ENCODE measurements around the gene LMX1B. TPM values are rescaled to one million over a fixed set of nuclear protein-coding genes. Genes with fewer than 3 reads are reported as not detected.

LMX1B gene
- total RNA-seq, 1 experiment from 2014 or later: 0.55 TPM

DNA sequence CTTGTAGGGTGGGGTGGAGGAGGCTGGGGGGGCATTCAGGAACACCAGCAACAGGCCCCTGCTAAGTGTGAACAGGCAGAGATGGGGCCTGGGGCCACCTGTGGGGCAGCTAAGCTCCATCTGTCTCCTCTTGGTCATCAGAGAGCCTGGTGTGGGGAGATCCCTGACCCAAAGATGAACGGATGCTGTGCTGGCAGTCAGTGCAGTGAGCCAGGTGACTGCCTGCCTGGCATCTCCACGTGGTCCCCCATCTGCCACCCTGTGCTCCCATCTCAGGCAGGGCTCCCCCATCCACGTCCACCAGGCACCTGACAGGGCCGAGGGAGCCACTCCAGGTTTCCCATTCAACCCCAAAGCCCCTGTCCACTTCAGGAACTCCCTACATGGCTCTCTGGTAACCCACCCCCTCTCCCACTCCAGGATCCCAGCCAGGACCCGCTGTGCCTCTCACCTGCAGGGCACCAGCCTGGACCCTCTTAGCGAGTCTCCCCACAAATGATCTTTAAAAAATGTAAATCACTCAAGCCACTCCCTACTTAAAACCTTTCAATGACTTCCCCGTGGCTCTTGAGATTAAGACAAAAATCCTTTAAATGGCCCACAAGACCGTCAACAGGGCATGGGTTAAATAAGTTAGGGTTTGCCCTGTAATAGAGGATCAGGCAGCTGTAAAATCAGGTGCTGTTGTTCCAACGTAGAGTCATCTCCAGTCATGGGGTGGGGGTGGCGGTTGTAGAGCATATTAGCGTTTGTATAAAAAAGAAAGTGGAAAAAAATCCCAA, 60.8 kb downstream of the LMX1B start:
- DNase-seq (ENCODE audit: low read depth): no peak

DNA sequence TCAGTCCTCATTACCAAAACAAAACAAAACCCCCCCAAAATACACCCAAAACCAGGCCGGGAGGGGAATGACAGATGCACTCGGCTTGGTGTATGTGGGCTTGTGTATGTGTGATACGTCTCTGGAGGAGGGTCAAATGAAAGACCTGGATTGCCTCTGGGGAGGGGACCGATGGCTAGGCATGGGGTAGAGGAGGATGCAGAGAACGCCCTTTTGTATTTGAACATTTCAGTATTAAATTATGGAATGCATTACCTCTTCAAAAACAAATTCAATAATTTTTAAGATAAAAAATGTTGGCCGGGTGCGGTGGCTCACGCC, 61.4 kb downstream of the LMX1B start:
- no peak for DNase-seq (ENCODE audit: low read depth)

DNA sequence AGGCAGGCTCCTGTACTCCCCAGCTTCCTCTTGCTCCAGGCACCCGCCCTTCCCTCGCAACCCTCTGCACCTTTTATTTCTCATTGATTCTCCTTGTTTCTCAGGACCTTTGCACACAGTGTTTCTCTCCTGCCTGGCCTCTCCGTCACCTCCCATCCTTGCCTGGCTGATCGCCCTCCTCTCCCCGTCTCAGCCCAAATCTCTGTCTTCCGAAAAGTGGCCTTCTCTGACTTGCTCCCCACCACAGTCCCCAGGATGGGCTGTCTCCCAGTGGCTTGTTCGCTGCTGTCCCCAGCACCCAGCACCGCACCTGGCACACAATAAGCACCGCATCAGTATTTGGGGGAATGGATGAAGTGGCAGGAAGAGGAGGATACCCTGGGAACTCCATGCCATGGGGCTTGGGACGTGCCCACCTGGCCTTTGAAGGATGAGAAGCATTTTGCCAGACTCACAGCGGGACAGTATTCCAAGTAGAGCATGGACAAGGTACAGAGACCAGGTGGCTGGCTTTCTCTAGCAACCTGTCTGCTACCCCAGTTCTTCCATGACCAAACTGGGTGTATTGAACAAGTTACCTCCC, 62.5 kb downstream of the LMX1B start:
- DNase-seq (ENCODE audit: low read depth): no peak

DNA sequence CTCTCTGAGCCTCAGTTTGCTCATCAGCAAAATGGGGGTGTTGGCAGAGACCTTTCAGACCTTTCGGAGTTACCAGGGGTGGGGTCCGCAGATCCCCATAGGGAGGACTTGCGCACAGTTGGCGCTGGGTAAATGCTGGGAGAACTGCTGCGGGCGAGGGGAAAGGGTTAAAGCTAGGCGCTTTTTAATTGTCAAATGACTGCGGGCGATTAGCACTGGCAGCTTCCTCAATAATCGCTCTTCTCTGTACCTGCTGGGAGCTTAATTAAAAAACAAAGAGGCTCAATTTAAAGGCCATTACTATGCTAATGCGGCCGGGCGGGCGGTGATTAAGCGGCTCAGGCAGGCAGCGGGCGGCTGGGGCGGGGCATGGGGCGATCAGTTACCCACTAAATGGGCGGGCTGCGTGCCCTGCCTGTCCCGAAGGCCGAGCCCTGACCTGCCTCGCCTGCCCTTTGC, 63.0 kb downstream of the LMX1B start:
- no peak for DNase-seq (ENCODE audit: low read depth)

DNA sequence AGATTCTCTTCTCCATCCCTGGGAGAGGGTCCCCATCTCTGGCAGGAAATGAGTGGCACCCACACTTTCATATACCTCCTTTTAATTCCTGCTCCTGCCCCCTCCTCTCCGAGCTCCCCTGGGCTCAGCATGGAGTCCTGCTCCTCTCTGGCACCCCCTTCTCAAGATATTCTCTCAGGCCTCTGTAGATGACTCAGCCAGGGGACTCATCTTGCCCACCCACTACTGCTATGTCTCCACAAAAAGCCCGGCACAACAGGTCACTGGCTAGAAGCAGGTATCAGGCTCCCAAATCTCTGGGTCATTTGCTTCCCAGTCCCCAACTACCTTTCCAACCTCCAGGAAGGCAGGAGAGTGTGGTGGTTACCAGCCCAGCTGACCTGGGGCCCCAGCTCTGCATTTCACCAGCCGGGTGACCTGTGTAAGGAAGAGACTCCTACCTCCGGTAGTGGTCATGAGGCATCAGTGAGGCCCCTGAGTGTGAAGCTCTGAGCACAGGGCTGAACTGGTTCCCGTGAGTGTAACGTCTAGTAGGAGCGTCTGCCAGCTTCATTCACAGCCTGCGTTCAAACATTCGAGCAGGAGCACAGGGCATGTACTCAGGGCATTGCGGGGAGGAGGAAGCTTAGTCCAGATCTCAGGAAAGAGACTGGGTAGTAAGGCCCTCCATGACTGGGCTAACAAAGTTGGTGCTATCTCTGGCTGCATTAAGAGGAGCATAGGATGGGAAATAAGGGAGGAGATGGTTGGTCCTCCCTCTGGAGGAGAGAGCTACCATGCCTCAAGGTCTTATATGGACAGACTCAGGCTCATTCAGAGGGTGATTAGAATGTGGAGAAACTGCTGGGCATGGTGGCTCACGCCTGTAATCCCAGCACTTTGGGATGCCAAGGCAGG, 63.7 kb downstream of the LMX1B start:
- no peak for DNase-seq (ENCODE audit: low read depth)

DNA sequence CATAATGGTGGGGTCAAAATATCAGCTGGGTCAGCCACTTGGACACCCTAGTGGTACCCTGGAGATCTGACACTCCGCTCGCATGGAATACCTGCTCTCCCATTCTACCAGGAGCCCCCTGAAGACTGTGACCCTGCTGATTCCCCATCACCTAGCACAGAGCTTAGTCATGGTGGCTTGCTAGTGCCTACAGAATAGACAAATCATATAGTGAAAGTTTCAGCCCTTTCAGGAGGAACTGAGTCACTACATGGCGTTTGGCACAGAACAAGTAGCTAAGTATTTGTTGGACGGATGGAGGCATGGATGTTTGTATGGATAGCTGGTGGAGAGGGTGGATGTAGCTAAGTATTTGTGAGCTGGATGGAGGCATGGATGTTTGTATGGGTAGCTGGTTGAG, 65.3 kb downstream of the LMX1B start:
- DNase-seq (ENCODE audit: low read depth): no peak

DNA sequence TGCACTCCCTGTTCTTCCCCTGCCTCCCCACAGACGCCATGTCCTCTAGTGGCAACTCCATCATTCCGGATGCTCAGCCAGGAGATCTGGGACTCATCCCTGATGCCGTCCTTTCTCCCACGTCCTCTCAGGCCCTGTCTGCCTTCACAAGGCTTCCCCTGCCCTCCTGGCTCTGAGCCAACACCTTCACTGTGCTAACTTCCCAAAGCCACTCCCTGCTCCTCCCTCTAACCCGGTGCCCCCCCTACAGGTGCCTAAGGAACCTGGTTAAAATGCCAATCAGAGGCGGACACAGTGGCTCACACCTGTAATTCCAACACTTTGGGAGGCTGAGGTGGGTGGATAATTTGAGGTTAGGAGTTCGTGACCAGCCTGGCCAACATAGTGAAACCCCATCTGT, 67.6 kb downstream of the LMX1B start:
- no peak for DNase-seq (ENCODE audit: low read depth)

DNA sequence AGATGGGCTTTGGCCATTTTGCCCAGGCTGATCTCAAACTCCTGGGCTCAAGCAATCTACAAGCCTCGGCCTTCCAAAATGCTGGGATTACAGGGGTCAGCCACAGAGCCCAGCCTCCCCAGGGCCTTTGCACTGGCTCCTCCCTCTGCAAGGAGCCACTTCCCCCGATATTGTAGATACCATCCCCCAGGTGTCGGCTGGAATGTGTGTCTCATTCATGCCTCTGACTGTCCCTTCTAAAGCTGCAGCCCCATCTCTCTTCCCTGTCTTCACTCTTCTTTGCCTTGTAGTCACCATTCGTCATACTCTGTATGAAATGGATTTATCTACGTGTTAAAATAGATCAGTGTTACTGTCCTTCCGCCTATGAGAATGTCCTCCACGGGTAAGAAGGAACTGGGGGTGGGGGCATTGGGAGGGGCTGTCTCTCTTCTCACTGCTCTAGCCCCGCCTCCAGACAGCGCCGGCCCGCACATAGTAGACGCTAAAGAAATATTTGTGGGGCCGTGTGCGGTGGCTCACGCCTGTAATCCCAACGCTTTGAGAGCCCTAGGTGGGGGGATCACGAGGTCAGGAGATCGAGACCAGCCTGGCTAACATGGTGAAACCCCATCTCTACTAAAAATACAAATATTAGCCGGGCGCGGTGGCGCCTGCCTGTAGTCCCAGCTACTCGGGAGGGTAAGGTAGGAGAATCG, 68.5 kb downstream of the LMX1B start:
- no peak for DNase-seq (ENCODE audit: low read depth)

DNA sequence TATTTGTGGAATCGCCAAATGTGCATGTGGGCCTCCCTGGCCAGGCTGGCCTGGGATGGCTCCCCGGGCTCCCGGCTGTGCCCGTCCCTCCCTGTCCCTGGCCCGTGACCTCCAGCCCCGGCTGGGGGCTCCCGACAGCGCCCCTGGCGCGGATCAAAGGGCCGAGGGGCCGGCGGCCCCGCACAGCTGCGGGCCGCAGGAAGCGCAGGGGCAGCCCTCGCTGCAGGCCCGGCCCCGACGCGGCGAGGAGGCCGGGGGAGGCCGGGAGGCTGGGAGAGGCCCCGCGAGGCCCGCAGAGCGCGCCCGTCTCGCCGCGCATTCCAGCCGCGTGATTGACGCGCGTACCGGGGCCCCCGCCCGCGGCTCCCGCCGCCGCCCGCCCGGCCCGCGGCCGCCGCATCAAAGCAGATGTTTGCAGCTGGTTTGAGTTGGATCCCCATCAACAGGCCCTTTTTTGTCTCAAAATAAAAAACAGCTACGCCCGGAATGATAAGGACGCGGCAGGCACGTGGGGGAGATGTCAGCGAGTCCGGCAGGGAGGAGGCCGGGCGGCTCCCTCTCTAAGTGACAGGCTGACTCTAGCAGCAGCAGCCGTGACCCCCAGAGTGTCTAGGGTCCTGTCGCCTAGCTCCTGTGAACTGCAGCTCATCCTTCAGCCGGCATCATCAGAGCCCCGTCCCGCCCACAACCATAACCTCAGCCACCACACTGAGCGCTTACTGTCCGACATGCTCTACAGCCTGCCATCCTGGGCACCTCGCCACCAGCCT, 69.4 kb downstream of the LMX1B start:
- no peak for DNase-seq (ENCODE audit: low read depth)

DNA sequence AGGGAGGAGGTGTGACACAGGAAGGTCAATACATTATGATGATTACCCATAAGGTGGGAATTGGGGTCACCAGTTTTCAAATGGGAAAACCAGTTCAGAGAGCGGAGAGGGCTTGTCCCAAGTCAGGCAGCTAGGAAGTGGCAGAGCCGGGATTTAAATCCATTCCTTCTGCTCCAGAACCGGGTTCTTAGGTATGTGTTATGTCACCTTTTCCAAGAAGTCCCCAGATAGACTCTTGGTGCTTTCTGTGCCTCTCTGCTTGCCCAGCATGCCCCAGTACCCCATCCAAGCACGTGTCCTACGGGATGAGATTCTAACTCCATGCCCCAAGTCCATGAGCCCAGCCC, 69.9 kb downstream of the LMX1B start:
- no peak for DNase-seq (ENCODE audit: low read depth)

DNA sequence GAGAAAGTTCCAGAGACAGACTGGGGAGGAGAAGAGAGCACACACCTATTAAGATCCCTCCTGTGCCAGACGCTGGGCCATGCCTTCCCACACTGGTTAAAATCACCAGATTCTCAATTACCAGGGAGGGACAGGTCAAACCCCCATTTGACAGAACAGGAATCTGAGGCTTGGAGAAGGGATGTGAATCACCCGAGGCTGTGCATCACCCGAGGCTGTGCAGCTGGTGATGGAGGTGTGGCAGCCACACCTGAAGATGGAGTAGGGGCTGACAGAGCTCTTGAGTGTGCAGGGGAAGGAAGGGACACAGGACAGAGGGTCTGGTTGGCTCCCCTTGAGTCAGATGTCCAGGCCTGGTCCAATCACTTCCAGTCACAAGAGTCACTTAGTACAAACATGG, 70.6 kb downstream of the LMX1B start:
- DNase-seq (ENCODE audit: low read depth): no peak

DNA sequence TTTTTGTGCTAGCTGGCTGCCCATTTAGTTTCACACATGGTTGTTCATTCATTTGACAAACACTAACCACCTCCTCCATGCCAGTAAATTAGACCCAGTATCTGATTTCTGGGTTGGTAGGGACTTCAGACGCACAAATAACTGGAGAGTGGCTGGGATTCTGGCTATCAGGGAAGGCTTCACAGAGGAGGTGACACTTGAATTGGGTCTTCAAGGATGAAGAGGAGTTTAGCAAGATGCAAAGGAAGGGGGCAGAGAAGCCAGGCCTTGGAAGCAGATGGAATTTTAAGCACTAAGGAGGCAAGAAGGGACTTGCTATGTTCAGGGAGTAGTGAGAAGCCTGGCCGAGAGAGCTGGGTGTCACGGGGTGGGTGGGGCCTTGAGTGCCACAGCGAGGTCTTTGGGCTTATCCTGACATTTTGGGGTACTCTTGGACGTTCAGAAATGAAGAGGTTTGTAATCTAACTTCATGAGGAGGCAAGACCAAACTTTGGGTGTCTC, 71.3 kb downstream of the LMX1B start:
- no peak for DNase-seq (ENCODE audit: low read depth)

DNA sequence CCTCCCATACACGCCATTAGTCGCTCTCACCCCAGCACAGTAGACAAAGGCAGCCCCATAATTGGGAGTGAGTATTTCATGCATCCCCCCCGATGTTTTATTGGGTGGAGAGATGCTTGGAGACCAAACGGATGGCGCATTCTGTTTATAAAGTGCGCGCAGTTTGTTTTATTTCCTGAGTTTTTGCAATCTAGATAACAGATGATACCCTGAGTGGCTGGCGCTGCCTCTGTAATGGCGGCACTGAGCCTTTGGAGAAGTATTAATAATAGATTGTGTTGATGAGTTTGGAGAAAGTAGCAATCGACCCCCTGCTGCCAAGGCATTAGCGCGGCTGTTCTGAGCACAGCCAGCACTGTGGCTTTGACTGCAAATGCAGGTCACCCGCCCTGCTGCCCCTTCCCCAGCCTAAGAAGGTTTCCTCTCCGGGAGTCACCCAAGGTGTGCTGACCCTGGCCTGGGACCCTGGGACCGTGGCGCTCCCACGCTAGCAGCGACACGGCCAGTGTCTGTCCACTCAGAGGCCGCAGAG, 74.3 kb downstream of the LMX1B start:
- DNase-seq (ENCODE audit: low read depth): no peak

DNA sequence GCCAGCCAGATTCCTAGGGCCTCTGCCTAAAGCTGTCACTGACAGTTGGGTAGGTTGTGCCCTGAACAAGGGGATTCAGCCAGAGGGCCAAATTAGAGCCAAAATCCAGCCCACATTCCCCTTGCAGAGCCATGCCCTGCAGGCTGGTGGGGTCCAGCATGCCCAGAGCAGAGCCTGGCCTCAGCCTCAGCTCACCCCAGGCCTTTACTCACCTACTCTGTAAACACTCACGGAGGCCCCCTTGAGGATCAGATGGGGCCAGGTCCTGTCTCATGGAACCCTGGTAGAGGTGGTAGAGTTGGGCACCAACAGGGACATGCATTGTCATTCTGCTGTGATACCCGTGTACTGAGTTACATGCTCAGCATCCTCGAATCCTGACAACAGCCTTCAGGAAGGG, 74.9 kb downstream of the LMX1B start:
- no peak for DNase-seq (ENCODE audit: low read depth)

DNA sequence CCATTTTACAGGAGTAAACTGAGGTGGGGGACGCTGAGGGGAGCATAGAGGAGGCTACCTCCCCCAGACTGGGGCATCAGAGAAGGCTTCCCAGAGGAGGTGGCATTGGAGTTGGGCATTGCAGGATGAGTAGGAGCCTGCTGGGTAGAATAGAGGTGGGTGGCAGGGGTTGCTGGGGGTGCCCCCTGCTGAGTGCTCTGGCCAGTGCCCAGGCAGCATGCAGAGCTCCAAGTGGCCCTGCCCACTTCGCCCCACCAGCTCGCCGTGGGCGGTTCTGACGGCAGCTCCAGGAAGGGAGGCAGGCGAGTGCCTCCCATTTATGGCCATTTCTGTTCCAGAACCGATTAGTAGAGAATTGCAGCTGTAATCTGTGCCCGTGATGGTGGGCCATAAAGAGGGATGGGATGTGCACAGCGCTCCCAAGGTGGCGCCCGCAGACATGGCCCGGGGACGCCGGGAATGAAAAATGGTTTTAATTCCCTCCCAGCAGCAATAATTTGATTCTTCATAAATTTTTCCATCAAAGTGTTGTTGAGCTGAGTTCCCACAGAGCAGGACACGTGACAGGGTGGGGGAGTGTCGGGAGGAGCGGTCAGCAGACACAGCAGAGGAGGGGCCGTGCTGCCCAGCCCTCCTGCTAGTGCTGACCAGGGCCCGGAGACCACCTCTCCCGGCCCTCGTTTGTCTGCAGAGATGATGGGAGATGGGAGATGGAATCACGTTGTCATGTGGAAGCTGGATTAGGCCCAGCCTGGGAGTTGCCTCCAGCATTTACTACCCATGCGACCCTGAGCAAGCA, 75.5 kb downstream of the LMX1B start:
- DNase-seq (ENCODE audit: low read depth): no peak

DNA sequence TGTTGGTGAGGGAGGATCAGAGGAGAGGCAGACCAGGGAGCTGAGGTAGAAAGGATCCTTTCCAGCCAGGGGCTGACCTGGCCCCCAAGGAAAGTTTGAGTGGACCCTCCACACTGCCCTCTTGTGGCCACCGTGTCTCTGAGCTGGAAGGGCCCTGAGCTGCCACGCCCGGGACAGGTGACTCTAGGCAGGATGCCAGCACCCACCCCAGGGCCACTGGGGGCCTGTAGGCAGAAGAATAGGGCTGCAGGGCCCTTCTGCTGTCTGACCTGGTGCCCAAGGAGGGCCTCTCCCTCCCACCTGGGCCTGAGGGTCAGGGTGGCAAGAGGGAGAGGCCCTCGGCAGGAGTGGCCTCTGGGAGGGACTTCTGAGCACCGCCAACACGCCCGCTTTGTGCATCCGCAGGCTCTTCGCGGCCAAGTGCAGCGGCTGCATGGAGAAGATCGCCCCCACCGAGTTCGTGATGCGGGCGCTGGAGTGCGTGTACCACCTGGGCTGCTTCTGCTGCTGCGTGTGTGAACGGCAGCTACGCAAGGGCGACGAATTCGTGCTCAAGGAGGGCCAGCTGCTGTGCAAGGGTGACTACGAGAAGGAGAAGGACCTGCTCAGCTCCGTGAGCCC, 76.8 kb downstream of the LMX1B start:
- no peak for DNase-seq (ENCODE audit: low read depth)

DNA sequence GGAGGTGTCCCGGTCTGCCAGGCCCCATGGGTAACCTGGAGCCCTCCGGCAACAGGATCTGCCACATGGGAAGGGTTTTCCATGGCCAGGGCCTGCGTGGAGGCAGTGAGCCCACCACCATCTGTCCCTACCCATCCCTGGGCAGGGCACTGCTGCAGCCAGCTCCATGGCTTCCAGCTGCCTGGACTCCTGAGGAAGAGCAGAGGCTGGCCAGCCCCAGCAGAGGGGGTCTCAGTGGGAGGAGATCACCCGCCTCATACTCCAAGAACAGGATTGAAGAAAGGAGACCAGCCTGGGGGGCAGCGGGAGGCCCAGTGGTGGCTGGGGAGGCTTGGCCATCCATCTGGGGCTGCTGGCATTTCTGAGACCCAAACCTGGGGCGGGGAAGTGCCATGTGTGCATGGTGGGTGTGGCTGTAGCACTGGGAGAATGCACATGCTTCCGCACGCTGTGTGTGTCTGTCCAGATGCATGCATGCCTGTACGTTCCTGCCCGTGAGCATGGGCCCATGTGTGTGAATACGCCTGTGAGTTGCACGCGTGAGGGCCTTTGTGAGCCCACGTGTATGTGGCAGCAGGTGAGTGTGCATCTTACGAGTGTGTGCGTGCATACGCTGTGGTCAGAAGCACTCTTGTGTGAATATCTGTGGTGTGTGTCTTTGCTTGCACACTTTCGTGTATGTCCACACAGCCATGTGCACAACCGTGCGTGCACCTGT, 78.5 kb downstream of the LMX1B start:
- no peak for DNase-seq (ENCODE audit: low read depth)

DNA sequence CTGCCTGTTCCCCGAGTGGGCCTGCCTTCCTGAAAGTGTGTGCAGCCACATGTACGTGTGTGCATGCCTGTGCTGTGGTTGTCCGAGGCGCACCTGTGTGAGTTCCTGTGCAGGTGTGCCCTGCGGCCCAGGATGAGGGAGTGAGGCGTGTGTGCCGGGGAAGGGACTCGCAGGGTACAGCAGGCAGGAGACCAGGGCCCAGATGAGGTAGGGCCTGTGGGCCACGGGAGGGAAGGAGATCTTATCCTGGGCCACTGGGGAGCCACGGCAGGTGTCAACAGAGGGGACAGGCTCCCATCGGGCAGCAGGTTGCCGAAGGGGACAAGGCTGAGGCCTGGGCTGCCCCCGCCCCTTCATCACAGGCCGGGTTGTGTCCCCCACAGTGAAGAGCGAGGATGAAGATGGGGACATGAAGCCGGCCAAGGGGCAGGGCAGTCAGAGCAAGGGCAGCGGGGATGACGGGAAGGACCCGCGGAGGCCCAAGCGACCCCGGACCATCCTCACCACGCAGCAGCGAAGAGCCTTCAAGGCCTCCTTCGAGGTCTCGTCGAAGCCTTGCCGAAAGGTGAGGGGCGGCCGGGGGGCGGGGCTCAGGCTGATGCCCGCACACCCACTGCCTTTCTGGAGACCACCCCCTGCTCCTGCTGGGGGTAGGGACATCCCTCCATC, 79.2 kb downstream of the LMX1B start:
- no peak for DNase-seq (ENCODE audit: low read depth)

Measured in HT1080 (cell line).